ENCODE data around the gene TUBA8.

The TUBA8 gene

DNA sequence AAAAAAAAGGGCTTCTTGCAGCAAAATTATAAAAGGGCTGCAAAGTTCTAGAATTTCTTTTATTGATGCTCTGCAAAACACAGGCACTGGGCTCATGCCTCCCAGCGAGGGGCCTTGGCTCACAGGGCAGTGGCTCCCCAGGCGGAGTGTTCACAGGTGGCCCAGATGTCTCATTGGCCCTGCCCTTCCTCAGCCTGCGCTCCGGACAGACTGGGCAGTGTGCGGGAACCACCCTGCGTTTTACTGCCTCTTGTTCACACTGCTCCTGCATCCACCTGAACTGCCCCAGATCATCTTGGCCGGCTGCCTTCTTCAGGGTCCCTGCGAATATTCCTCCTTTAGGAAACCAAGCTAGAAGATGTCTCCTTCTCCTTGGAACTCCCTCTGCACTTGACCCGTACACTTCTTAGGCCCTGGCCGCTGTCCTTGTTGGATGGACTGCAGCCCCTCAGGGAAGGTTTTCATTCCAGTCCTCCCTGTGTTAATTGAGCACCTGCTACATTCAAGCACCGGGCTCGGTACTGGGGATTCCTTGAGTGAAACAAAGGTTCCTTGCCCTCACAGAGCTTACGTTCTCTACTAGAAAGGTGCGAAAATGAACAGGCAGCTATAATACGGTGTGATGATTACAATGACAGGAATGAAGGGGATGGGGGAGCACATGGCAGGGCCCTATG lies 4.5 kb downstream of the TUBA8 start:
- TF ChIP-seq, protein P1, sequence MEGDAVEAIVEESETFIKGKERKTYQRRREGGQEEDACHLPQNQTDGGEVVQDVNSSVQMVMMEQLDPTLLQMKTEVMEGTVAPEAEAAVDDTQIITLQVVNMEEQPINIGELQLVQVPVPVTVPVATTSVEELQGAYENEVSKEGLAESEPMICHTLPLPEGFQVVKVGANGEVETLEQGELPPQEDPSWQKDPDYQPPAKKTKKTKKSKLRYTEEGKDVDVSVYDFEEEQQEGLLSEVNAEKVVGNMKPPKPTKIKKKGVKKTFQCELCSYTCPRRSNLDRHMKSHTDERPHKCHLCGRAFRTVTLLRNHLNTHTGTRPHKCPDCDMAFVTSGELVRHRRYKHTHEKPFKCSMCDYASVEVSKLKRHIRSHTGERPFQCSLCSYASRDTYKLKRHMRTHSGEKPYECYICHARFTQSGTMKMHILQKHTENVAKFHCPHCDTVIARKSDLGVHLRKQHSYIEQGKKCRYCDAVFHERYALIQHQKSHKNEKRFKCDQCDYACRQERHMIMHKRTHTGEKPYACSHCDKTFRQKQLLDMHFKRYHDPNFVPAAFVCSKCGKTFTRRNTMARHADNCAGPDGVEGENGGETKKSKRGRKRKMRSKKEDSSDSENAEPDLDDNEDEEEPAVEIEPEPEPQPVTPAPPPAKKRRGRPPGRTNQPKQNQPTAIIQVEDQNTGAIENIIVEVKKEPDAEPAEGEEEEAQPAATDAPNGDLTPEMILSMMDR (conservative IDR thresholded peaks at IDR 0.05; ENCODE audit: low read depth, low read length): no peak
- DNase-seq (ENCODE audit: low read depth): no peak
- H3K4me3 ChIP-seq (ENCODE audit: low read depth, low read length): no peak overlapping the region

DNA sequence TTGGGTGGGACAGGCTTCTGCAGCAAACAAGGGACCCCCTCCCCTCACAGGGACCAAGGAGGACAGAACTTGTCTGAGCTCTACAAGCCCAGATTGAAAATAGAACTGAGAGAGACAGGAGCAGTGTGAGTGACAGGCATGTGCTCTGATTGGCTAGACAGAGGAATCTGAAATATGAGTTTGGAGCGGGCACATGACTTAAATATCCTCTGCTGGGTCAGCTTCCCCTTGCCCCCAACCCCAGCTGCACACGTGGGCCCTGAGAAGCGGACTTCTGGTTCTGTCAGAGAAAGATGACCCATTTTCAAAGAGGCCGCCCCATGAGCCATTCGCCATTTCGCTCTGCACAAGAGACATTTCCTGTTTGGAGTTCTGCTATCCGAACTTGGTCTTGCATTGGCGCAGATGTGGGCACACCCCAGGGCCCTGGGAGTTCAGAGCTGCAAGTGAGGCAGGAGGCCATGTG lies 5.3 kb downstream of the TUBA8 start:
- no peak overlapping the region for H3K4me3 ChIP-seq (ENCODE audit: low read depth, low read length)
- TF ChIP-seq, protein P1 (conservative IDR thresholded peaks at IDR 0.05; ENCODE audit: low read depth, low read length): no peak
- DNase-seq (ENCODE audit: low read depth): no peak

DNA sequence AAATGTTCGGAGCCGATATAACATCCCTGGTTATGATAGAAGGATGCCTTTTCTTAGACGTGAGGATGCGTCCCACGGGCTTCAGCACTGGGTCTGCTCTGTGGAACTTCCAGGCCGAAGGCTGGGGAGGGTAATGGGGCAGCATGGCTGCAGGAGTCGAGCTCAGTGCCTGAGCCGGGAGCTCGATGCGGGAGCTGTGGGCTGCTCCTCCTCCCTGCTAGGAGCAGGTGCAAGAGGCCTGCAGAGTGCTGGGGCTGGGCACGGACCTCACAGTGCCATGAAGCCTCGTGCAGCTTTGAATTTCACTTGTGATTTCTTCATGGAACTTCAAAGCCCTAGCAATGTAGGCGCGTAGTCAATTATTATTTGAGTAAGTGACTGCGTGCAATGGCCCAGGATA lies 6.0 kb downstream of the TUBA8 start:
- TF ChIP-seq, protein P1 (conservative IDR thresholded peaks at IDR 0.05; ENCODE audit: low read depth, low read length): no peak
- DNase-seq (ENCODE audit: low read depth): no peak
- H3K4me3 ChIP-seq (ENCODE audit: low read depth, low read length): no peak overlapping the region

DNA sequence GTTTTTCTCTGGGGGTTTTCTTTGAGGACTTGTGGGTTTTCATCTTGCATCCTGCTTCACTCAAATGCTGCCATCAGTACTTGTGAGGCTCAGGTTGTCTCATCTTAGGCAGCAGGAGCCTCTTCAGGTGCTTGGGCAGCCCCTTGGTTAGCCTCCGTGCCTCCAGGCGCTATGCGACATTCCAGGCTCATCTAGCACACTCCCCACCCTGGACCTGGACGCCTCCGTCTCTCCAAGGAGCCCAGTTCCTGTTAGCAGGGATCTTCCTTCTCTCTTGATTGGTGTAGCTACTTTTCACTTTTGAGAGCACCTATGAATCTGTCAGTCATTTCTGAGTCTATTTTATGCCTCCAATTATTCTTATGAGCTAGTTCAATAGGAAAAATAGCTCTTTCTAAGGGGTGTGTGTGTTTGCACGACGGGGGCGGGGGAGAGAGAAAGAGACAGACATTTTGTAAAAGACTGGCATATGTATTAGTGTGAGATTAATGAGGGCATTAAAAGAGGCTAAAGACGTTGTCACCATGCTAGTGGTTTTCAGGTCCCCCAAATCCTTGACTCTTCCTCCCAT lies 7.8 kb downstream of the TUBA8 start:
- H3K4me3 ChIP-seq (ENCODE audit: low read depth, low read length): no peak overlapping the region
- no peak for DNase-seq (ENCODE audit: low read depth)
- TF ChIP-seq, protein P1 (conservative IDR thresholded peaks at IDR 0.05; ENCODE audit: low read depth, low read length): no peak

DNA sequence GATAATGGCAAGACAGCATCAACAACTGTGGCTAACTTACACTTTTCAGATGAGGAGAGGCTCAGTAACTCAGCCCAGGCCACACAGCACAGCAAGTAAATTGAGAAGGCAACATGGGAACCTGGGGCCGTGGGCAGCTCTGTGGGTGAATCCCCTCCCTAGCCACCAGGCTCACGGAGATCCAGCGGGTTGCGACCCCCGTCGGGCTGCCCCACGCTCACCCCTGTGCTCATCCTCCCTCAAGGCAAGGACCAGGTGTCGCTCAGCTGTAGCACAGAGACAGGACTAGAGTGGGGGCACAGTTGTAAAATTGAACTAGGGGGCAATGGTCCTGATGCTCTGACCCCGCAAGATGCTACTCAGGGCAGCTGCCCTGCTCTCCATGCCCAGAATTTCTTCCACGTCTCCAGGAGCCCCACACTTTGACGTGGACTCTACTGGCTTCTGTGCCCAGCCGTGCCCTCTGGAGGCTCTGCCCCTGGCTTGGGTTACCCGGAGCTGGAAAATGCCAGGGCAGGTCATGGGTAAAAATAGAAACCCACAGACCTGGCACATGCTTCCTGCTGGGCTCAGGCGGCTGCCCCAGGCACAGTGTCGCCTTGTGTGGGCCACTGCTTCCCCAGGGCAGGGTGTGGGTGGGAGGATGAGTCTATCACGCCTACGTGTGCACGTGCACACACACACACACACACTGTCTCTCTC lies 9.0 kb downstream of the TUBA8 start:
- TF ChIP-seq, protein P1 (conservative IDR thresholded peaks at IDR 0.05; ENCODE audit: low read depth, low read length): no peak
- no peak overlapping the region for H3K4me3 ChIP-seq (ENCODE audit: low read depth, low read length)
- no peak for DNase-seq (ENCODE audit: low read depth)

DNA sequence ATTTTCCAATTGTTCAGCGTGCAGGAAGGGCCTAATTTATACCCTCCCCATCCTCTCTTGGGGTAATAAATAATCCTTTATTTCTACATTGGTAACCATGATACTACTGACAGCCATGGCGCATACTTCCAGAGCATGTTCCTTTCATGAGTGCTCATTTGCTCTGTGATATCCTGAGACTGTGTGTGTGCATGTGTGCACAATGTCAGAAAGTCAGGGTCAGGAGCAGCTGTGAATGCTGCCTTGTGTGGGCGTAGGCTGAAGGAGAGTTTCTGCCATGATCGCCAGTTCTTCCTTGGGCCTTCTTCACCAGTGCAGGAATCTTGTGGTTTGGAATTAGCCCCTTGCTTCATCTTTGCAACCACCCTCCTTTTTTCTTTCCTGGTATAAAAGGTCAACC lies 10.2 kb downstream of the TUBA8 start:
- TF ChIP-seq, protein P1 (conservative IDR thresholded peaks at IDR 0.05; ENCODE audit: low read depth, low read length): no peak
- H3K4me3 ChIP-seq (ENCODE audit: low read depth, low read length): no peak overlapping the region
- no peak for DNase-seq (ENCODE audit: low read depth)

All from choroid plexus epithelial cell (primary cell).